KBM-7 (cell line): Measurements from ENCODE around the gene IL20RA.
A peak's percentile ranks its signal among the peaks of the same experiment; 100 is the strongest.

Experiments used
- DNase-seq: peaks from one replicate; pipeline ENCODE4 v3.0.0-alpha.2; 2015
- in situ Hi-C: fragments of 300-500 bp; cut with MboI; formaldehyde crosslinking; loops from 2 replicates; pipeline ENCODE4 v1.14.3; 2020; ENCODE audit warnings: low sequenced_read_pairs, low pct_unique_long_range_greater_than_20kb, mixed read lengths

The IL20RA gene

DNA sequence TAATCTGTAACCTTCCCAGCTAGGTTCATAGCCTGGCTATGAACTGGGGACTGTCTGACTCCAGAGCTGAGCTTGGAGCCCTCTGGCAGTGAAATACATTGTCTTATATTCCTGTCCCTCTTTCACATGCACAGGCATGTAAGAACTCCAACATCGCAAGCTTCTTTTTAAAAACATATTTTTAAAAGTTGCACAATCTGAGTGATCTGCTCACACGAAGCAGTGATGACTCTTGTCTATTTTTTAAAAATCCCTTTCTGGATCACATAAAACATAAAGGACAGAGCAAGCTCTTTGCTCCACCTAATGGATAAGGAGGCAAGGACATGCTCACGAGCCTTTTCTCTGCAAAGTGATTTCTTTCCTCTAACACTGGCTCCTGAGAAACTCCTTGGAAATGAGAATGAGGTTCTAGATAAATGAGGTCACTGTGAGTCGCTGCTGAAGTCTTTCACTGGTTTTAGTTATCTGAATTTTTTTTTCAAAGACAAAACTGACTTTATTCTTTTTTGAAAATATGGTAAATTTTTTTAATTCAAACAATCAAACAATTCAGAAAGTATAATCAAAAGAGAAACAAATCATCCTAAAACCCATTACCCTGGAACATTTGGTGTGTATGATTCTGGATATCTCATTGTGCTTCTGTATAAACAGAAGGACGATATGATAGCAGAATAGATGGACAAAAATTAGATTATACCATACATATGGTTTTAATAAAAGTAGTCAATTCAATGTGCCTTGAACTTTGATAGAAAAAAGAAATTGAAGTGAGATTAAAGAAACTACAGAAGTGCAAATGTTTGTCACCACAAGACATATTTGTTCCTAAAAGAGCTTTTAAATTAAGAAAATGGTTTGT, 30.8 kb downstream of the IL20RA start:
- in situ Hi-C loops = no loop called here
- peak; percentile 28 for DNase-seq

DNA sequence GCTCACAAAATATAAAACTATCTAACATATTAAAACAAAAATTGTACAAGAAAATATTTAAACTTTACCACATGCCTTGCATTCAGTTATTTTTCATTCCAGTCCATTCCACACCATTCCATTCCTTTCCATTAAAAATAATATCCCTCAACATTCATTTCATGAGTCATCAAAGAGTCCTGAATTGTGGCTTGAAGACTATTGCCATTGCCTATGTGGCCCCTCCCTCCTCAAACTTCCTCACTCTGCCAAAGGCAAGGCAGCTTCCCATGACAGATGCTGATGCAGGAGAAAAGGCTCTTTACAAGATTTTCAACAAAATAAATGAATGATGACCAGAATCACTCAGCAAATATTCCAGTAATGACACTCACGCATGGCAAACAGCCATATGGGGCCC, 31.7 kb downstream of the IL20RA start:
- no peak for DNase-seq
- in situ Hi-C loops = no loop called here

DNA sequence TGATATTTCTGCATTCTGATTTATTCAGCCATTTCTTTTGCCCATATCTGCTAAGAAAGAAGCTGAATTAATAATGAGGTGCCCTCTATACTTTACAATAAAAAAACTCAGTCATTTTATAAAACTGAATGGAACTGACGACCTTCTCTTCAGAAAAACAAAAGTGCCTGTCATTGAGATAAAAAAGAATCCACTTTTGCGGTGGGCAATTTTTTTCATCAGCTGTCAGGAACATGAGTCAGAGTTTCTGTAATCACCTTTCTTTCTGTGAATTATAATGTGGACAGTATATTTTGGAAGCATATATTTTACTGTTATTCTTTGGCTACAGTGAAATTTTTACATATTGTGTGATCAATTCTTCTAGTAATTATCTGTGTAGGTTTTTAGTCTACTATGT, 33.4 kb downstream of the IL20RA start:
- in situ Hi-C loops = no loop called here
- no peak for DNase-seq

DNA sequence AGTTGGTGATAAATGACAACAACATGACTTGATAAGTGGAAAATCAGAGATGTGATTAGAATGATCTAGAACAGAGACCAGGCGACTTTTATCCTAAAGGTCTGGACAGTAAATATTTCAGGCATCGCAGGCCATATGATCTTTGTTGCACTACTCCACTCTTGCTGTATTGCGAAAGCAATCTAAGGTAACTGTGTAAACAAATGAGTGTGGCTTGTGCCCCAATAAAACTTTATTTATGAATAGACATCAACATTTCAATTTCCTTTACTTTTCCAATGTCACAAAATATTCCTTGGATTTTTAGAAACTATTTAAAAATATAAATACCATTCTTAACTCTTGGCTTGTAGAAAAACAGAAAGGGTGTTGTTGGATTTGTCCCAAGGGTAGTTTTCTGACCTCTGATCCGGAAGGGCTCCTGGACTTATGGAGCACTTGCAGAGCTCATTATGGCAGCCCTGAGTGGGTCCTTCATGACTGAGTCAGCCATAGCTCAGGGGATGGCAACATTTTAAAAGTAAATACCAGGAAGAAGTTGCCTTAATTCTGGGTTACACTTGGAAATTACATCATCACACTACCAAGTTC, 34.5 kb downstream of the IL20RA start:
- DNase-seq = no peak
- in situ Hi-C loops = no loop called here

DNA sequence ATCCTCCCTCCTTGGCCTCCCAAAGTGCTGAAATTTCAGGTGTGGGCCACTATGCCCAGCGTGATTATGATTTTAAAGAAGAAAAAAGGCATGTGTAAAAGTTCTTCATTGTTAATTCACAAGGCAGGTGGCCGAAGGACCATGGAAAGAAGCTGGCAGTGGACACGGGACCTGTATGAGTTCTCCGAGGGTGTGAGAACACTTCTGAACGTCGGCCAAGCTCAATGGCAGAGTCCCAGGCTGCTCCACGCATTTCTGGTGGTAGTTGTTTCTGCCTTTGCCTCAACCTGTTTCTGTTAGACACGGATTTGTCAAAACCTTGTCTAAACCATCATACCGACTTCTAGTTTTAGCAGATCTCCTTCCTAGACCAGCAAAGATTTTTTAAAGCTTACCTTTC, 36.6 kb downstream of the IL20RA start:
- no peak for DNase-seq
- in situ Hi-C loops = no loop called here

DNA sequence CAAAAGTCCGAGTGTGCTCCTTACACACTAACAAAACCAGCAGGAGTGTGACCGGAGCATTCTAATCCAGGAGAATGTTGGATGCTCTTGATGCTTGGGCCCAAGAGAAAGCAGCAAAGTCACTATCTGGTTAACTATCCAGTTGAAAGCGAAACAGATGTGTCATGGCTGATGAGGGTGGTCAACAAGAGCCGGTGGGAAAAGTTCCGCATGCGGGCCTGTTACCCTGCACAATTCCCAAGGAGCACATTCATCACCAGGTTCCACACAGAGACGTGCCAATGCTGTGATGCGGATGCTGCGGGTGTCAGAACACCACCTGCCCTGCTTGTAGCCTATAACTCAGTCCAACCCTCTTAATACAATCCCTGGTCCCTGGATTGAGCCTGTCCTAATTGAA, 38.7 kb downstream of the IL20RA start:
- no peak for DNase-seq

DNA sequence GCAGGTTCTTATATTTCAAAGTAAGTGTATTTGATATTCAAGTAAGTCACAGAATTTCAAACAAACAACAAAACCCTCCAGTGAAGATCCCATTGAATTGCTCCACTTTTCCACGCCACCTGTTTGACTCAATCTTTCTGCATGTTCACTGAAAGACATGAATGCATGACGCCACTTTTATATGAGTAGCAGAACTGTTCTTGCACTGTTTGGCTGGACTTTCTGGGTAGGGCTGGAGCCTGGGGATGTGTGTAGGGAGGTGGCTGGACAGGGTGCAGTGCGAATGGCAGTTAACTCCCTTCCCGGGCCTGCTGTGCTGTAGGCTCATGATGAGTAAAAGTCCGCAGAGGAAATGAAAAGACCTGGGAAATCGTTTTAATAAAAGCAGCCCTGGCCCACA, 39.7 kb downstream of the IL20RA start:
- DNase-seq = no peak
- in situ Hi-C loops = no loop called here

More for the DNA sequence above, 38.7 kb downstream of the IL20RA start:
- in situ Hi-C loops = no loop called here

DNA sequence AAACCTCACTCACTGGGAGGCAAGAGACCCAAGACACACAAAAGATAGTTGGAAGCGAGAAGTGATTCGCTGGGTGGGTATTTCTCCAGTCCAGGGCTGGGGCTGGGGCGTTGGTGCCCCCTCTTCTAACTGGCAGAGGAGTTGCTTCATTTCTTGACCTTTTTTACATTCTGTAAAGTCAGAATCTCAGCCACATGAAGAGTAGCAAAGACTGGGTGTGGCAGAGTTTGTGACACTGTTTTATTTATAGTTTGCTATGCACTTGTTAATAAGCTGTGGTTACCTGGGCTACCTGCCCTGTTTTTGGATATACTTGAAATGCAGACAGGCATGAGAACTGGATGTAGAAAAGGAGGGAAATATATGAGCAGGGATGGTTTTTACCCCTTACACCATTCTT, 42.3 kb downstream of the IL20RA start:
- in situ Hi-C loops = no loop called here
- no peak for DNase-seq

DNA sequence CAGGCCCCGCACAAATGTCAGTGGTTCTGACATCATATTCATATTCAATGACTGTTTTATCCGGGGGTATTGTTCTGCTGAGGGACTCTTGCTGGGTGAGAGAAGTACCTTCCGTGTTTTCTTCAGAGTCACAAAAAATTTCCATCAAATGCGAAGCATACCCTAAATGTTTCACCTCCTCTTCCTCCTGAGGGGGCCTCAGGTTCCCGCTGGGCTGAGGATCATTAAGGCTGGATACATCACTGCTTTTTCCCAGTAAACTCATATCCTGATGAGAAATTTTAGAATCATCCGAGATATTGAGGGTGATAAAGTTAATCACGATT, 42.8 kb downstream of the IL20RA start:
- no peak for DNase-seq
- in situ Hi-C loops = no loop called here

DNA sequence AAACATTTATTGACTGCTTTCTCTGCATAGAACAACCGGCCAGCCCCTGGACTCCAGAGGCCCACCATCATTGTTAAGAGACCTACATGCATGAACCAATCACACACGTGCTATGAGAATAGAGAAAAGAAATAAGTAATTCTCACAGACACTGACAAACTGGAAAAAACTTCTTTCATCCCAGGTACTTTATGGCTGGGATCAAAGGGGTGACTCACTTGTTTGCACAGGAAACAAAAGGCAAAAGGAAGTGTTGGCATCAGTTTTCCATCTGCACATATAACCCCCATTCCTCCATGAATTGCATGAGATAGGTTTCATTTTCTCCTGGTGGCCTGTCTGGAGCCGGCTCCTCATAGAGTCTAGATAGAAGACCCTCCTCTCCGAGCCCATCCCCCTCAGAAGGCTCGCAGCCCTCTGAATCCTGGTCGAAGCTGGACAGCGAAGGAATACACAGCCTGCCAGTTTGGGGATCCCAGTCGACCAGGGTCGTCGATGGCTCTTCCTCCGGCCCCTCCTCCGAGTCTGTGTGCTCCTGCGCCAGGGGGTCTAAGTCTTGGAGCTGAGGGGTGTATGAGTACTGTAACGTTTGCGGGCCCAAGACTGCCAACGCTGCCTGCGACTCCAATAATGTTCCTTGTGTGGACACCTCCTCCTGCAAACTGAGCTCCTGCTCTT, 43.3 kb downstream of the IL20RA start:
- in situ Hi-C loops = no loop called here
- DNase-seq = no peak

DNA sequence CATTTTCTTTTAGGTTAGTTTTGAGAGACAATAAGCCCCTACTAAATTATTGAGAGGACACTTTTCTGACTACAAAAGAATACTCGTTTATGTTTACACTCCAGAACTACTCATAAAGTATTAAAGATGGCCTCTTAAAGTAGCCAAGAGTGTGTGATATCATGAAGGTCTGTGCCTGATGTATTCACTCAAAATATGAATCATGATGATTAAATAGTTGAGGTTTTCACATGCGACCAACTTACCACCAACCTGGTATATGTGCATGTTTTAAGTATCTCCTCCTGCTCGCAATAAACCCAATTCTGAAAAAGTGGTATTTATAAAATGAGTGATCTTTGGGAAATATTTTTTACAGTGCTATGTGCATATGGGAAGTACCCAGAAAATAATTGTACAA, 43.9 kb downstream of the IL20RA start:
- in situ Hi-C loops = no loop called here

DNA sequence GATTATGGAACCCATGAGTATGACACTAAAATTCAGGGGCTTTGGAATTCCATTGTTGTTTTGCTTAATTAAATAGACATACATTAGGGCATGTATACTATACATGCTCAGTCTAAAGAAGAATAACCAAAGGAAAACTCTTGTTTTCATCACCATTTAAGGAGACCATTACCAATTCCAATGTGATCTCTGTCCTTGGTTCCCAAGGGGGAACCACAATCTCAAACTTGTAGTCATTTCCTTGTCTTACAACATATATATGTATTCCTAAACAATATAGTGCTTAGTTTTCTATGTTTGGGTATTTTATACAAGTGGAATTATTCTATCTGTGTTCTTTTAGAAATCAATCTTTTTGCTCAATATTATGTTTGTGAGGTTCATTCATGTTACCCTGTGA, 49.2 kb downstream of the IL20RA start:
- in situ Hi-C loops = no loop called here
- DNase-seq = no peak

More for the DNA sequence above, 43.9 kb downstream of the IL20RA start:
- no peak for DNase-seq

DNA sequence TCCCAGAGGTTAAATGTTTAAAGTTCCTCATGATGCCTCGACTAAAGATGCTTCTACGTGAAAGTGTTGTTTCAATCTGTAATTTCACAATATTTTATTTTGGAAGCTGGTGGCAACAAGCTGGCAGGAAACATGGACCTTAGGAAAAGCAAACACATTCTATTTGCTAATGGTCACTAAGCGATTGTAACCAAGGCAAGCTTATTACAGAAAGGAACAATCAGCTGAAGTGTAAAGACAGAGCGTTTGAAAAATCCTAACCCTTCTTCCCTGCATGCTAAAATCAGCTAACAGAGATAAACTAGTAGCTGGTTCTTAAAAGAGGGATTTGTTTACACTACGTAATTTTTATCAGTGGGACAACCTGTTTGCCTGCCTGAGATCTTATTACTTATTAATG, 50.0 kb downstream of the IL20RA start:
- in situ Hi-C loops = no loop called here
- no peak for DNase-seq

DNA sequence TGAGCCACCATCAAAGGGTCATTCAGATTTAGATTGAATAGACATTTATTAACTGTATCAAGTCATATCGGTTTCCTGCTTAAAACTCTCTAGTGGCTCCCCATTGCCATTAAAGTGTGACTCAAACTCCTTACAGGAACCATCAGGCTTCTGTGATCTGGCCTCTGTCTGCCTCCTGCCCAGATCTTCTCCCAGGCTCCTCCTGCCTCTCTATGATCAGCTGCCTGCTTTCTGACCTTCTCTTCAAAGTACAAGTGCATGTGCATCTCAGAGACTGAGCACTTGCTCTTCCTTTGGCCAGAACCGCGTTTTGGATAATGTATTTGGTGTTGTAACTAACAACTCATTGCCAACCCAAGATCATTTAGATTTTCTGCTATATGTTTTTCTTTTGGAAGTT, 52.7 kb downstream of the IL20RA start:
- no peak for DNase-seq
- in situ Hi-C loops = no loop called here

DNA sequence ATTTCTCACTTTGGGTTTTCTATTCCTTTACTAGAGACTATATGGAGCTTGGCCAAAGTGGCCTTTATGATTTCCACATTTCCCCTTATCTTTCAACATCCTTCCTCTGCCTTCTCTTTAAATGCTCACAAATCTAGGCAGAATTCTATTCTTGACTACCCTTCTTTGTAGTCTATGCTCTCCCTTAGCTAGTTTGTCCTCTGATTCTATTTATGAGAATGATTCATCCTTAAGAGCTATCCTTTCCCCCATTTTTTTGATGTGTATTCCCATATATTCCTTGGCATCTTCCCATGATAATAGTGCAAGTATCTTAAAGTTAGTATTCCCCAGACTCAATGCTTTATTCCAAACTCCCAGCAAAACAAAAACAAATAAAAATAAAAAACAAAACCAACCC, 53.1 kb downstream of the IL20RA start:
- no peak for DNase-seq
- in situ Hi-C loops = no loop called here

DNA sequence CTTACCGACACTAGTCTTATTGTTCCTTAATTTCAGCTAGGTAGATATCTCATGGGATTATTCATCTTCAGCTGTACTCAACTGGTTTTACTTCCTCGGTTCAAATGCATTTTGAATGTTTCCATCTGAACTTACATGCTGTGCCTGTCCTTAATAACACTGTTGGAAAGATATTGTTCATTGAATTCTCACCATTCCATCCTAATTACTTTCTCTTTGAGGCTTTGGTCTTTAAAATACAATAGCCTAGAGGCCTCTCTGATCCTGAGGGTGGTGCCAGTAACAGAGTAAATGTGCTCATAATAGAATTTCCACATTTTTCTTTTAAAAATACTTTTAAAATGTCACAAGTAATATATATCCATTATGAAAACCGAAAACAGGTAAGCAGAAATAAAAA, 54.0 kb downstream of the IL20RA start:
- in situ Hi-C loops = no loop called here
- DNase-seq = no peak

DNA sequence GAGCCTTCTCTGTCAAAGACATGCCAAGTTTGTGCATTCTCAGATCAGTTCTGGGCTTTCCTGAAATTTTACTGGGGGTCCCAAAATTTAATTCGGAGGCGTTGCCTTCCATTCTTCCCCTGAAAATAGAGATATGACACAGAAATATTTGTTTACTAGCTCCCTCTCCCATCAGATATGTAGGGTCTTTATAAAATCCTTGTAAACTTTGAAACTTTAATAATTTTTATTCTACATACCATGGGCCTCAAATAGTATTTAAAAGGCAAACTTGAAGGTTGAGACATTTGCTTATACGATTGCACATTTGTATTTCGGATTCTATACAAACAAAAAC, 54.6 kb downstream of the IL20RA start:
- in situ Hi-C loops = no loop called here
- no peak for DNase-seq

DNA sequence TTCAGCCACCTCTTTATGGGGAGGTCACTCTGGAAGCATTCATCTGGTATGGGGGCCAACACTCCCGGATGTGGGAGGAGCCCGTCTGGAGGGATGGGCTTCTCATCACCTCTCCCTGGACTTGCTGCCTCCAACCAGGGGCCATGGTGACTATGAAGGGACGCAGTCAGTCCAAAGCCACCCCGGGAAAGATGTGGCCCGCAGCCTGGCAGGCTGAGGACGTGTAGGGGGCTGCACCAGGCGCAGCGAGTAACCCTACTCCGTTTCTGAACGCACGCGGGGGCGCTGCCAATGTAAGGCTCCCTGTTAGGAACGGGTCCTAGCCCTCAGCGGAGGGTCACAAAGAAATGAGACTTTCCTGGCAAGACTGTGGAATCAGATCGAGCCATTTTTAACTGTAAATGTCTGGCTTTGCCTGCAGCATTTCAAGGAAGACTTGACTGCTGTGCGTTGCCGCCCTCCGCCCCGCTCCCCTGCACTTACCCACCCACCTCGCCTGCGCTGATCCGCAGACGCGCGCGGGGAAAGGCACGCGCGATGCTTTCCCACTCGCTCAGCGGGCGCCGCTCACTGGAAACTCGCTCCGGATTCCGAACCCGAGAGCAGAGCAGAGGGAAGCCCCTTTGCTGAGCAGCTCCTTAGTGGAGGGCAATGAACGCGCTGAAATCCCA, 55.1 kb downstream of the IL20RA start:
- in situ Hi-C loops = no loop called here
- DNase-seq = no peak

DNA sequence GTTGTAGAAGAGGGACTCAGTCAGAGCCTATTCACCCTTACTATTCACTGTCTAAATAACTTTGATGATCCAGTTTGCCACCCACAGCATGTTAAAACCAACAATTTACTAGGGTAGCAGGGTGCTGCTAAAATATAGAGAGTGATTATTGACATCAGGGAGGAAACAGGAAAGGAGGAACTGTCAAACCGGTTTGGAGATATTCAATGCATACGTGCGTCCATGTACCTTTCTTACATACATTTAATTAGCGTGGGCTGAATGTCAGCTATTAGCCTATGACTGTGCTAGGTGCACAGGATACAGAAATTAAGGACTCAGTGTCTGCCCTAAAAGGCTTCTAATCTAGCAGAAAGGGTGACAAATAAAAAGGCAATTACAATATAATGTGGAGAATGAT, 57.2 kb downstream of the IL20RA start:
- no peak for DNase-seq
- in situ Hi-C loops = no loop called here

DNA sequence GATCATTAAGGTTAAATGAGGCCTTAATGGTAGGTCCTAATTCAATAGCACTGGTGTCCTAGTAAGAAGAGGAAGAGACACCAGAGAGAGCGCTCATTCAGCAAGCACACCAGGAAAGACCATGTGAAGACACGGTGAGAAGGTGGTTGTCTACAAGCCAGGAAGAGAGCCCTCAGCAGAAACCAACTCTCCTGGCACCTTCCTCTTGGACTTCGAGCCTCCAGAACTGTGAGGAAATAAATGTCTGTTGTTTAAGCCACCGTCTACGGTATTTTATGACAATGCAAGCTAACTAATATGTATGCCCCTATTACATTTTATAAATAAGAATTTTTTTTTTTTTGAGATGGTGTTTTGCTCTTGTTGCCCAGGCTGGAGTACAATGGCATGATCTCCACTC, 59.3 kb downstream of the IL20RA start:
- no peak for DNase-seq
- in situ Hi-C loops = no loop called here
